Measurements from ENCODE around the gene SLC1A5.
"Not testable (repeated sequence)": the region's sequence is repeated elsewhere in the genome, so short reads cannot be mapped to it uniquely, and the experiment has no call there.

Gene SLC1A5

DNA sequence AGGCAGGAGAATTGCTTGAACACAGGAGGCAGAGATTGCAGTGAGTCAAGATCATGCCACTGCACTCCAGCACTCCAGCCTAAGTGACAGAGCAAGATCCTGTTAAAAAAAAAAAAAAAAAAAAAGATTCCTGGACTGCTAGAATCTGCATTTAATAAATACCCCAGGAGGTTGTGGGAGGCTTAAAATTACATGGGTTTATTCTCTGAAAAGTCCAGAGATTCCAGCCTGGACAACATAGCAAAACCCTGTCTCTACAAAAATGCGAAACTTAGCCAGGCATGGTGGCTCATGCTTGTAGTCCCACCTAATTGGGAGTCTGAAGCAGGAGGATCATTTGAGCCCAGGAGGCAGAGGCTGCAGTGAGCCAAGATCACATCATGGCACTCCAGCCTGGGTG, 9.5 kb upstream of the SLC1A5 start:
- no peak for DNase-seq

DNA sequence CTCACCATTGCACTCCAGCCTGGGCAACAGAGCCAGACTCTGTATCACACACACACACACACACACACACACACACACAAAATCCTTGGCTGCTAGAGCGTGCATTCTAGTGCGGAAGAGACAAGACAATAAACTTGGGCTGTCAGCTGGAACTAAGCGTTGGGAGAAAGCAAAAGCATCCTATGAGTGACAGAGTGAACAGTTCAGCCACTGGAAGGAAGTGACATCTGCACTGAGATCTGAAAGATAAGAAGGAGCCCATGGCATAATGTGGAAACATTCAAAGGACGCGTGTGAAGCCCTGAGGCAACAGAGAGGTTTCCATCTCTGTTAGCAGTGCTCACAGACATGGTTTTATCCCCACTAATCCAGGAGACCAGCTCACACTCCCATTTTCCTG, 3.5 kb upstream of the SLC1A5 start:
- no peak for DNase-seq

DNA sequence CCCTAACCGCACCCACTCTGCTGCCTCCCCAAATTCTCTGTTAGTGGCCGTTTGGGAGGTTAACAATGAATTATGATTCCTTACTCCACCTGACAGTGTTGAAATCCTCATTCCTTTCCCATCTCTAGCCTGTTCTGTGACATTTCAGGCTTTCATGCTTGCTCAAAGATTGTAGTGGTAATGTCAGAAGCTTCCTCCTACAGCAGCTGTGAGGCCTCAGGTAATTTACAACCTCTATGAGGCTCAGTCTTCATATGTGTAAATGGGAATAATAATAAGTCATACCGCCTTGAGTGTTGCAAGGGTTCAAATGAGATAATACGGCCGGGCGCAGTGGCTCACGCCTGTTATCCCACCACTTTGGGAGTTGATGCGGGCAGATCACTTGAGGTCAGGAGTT, 977 bp upstream of the SLC1A5 start:
- DNase-seq, result no peak

DNA sequence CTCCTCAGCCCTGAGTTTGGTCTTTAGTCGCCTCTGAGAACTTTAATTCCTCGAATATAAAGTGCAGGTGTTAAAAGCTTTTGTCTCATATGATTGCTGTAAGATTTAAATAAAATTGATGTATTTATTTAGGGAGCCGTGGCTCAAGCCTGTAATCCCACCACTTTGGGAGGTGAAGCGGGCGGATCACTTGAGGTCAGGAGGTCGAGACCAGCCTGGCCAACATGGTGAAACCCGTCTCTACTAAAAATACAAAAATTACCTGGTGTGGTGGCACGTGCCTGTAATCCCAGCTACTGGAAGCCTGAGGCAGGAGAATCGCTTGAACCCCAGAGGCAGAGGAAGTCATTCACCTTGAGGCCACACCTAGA, 559 bp upstream of the SLC1A5 start:
- DNase-seq, result no peak

DNA sequence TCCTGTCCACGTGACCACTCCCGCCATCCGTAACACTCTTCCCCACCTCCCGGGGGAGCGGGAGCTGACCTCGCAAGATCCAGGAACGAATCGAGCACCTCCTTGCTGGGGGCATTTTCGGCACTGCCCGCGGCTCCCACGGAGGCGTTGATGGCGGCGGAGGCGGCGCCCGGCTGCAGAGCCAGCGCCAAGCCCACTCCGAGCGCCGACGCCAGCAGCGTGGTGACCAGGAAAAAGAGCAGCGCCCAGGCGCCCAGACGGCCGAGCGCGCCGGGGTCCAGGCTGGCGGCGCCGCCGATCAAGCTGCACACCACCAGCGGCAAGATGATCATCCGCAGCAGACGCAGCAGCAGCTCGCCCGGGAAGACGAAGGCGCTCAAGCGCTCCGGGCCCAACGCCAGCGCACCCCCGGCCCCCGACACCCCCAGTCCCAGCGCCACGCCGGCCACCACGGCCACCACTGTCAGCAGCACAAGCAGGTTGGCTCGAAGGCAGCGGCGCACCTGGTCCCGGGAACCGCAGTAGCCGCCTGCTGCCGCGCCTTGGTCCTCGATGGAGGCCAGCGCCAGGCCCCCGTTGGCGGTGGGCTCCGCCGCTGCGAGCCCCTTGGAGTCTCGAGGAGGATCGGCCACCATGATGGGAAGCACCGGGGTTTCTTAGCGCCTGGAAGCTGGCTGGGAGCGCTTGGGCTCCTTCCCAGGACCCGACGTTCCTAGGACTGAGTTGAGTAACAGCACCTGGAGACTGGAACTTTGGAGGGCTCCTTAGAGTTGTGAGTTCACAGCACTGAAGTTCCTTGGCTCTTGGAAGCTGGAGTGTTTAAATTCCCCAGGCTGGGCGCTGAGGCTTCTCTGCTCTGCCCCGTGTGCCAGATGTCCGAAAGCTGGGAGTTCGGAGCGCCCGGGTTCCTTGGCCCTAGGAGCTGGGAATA, 798 bp downstream of the SLC1A5 start:
- peak; percentile 22 for DNase-seq

DNA sequence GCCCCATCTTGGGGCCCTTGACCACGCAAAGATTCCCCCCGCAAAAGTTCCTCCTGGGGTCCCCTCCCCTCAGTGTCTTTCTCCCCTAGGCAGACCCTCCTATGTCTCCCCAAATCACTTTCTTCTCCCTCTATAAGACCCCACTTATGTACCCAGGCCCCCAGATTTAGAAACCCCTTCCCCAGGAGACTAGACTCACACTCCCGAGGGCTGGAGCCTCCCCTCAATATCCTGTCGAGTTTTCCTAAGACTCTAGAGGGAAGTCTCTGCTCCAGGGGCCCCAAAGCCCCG, 1.4 kb downstream of the SLC1A5 start:
- no peak for DNase-seq

DNA sequence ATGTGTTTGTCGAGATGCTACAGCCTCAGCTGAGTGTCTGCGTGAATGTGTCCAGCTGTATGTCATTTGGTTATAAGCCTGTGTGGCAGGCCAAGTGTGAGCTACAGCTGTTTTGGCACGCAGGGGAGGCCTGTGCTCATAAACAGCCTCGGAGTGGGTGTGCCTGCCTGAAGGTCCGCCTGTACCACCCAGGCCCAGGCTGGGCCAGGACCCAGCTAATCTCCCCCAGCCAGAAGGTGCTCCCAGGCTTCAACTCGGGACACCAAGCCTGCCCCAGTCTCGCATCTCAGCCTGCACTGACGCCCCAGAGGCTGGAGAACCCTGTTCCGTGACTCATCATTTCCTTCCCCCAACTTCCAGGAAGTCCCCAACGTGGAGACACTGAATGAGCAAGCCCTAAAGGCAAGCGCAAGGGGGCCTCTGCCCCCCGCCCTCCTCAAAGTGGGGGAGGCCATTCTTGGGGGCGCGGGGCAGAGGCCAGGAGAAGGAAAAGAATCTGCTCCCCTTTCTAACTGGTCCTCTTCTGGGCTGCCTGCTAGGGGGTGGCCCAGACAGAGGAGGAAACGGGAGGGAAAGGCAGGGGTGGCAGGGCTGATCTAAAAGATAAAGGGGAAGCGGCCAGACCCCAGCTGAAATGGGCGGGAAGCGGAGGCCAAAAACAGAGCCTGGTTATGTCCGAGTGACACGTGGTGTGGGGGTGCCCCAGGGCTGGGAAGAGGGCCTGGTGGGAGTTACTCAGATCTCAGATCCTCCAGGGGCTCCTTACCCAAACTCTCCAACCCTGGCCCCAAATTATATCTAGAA, 2.0 kb downstream of the SLC1A5 start:
- DNase-seq, result peak; percentile 86

DNA sequence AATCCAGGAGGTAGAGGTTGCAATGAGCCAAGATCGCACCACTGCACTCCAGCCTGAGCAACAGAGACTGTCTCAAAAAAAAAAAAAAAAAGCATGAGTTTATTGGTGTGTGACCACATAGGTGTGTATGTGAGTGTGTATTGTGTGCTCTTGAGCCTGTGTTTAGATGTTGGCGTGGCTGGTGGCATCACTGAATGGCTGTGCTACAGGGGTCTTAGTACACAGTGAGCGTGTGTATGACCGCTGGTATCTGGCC, 2.5 kb downstream of the SLC1A5 start:
- no peak for DNase-seq

DNA sequence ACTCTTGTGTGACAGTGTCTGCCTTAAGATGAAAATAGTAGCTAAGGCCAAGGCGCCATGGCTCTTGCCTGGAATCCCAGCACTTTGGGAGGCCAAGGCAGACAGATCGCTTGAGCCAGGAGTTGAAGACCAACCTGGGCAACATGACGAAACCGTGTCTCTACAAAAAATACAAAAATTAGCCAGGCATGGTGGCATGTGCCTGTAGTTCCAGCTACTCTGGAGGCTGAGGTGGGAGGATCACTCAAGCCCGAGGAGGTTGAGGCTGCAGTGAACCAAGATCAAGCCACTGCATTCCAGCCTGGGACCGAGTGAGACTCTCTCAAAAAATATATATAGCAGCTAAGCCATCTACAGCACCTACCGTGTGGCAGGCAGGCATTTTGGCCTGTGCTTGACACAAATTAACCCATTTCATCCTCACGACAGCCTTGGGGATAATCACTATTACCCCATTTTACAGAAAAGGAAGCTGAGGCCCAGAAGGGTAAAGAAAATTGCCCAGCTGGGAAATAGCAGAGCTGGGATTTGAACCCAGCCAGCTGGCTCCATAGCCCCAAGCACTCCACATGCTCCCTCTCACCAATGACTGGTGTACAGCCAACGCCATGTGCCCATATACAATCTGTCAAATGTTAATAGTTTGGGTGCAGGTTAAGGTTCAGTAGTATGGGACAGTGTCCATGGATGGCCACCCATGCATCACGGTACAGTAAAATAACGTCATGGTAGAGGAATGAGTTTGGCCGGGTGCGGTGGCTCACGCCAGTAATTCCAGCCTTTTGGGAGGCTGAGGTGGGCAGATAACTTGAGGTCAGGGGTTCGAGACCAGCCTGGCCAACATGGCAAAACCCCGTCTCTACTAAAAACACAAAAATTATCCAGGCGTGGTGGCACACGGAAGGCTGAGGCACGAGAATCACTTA, 3.1 kb downstream of the SLC1A5 start:
- no peak for DNase-seq

DNA sequence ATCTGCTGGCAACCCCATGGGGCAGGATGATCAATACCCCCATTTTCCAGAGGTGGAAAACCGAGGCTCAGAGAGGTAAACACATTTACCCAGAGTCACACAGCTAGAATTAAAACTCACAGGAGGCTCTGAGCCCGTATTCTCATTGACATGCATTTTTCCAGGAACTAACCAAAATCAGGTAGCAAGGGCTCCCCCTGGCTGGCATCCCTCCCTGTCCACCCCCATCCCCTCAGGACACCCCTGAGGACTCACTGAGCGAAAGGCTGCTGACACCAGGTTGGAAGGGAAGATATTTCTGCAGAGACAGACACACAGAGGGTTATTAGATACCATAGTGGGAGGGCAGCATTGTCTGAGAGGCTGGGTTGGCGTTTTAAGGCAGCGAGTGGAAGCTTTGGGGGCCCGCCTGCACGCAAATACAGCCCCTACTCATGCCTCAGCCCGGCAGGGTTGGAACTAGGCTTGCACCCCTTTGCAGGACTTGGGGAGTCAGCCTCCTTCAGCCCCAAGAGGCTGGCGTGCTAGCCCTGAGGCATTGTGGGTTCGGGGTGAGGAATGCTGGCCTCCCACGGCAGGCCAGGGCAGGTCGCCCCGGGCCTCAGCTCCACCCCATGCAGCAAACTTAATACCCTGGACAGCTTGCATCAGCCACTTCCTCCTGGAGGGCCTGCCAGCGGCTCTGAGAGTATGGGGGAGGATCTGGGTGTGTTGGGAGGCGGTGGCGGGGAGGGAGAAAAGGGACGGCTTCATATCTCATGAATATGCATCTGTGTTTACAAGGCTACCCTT, 3.9 kb downstream of the SLC1A5 start:
- peak; percentile 46 for DNase-seq

DNA sequence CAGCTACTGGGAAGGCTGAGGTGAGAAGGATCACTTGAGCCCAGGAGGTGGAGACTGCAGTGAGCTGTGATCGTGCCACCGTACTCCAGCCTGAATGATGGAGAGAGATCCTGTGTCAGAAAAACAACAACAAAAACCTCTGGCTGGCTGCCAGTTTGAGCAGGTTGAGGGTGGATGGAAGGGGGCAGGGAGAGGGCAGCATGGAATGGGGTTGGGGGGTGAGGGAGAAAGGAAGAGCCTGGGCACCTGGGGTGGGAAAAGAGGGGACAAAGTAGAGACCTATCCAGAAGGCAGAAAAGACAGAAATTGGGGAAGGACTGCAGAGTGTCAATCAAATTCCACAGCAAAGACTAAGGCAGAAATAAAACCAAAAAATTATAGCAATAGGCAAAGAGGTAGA, 4.7 kb downstream of the SLC1A5 start:
- no peak for DNase-seq

DNA sequence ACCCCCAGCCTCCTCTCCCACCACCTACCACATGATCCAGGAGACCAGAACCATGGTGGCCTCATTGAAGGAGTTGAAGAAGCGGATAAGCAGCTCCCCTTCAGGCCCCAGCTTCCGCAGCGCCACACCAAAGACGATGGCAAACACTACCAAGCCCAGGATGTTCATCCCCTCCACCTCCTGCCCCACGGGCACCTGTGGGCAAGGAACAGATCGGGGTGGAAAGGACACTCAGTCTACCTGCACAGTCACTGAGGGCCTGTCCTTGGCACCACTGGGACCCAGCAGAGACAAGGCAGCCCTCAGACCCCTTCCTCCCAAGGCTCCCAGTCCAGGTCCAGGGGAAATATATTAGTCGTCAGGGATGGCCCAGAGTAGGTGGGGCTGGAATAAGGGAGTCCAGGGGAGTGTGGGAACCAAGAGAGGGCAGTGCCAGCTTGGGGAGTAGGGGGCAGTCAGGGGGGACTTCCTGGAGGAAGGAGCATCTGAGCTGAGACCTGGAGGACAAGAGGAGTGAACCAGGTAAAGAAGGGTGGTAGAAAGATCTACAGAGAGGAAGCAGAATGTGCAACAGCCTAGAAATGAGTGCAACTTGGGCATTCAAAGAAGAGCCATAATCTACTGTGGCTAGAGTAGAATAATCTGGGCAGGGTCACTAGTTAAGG, 5.9 kb downstream of the SLC1A5 start:
- DNase-seq, result no peak

DNA sequence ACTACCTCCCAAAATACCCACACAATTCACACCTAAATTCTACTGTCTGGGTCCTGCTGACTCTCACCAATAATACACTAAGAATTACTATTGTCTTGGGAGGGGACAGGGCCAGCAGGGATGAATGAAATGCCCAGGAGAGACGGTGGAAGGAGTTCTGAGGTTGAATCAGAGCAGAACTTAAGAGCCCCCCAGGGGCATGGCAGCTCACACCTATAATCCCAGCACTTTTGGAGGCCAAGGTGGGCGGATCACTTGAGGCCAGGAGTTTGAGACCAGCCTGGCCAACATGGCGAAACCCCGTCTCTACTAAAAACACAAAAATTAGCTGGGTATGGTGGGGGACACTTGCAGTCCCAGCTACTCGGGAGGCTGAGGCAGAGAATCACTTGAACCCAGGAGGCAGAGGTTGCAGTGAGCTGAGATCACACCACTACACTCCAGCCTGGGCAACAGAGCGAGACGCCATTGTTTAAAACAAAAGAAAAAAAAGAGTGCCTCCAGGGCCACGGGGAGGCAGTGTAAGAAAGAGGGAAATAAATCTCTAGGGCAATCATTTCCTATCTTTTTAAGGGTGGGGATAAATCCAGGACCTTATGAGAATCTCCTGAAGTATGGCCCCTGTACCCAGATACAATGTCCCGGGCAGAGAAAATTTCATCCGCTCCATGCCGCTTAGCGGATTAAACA, 10.3 kb downstream of the SLC1A5 start:
- DNase-seq, result not testable (repeated sequence)

DNA sequence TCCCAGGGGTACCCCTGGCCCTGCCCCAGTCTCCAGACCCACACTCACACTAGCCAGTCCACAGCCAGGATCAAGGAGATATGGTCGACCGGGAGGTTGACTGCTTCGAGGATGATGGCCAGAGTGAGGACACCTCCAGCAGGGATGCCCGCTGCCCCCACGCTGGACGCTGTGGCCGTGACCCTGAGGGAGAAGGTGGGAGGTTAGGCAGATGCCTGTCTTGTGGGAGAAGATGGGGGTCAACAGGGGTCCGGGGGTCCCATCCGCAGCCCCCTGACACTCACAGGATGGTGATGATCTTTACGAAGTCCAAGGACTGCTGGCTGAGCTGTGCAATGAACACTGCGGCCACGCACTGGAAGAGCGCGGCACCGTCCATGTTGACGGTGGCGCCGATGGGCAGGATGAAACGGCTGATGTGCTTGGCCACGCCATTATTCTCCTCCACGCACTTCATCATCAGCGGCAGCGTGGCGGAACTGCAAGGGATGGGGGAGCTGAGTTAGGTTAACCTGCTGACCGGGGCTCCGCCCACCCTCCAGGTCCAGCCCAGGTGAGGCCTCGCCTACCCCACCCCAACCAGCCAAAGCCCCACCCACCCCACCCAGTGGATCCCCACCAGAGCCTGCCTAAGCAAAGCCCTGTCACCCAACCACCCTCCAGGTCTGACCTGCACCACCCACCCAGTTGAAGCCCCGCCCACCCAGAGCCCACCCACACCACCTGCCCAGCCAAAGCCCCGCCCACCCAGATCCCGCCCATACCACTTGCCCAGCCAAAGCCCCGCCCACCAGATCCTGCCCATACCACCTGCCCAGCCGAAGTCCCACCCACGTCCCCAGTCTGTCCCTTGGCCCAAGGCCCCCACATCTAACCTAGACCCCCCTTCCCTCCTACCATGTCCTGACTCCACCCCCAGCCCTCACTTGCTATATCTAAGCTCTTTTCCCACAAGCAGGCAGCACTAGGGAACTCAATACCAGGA, 11.2 kb downstream of the SLC1A5 start:
- no peak for DNase-seq

DNA sequence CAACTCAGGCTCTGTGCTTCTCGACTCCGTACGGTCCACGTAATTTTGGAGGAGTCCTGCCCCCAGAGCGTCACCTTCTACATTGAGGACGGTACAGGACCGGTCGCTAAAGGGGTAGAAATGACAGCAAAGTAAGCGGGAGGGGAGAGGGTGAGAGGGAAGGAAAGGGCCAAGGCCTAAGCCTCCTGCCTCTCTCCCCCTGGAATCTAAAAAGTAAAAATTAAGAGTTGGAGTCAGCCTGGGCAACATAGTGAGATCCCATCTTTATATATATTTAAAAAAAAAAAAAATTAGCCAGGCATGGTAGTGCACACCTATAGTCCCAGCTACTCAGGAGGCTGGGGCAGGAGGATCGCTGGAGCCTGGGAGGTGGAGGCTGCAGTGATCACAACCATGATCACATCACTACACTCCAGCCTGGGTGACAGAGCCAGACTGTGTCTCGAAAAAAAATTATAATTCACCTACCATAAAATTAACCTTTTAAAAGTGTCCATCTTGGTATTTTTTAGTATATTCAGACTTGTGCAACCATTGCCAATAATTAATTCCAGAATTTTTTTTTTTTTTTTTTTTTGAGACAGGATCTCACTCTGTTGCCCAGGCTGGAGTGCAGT, 12.6 kb downstream of the SLC1A5 start:
- no peak for DNase-seq

DNA sequence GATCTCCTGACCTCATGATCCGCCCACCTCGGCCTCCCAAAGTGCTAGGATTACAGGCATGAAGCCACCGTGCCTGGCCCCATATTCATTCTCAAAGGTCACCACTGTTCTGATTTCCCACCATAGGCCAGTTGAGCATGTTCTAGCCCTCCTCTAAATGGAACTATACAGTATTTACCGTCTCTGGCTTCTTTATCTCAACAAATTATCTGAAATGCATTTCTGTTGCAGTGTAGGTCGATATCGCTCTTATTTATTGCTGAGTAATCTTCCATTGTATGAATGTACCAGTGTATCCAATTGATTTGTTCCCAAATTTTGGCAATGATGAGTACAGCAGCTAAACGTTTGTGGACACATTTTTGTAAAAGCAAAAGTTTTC, 15.4 kb downstream of the SLC1A5 start:
- DNase-seq, result no peak

DNA sequence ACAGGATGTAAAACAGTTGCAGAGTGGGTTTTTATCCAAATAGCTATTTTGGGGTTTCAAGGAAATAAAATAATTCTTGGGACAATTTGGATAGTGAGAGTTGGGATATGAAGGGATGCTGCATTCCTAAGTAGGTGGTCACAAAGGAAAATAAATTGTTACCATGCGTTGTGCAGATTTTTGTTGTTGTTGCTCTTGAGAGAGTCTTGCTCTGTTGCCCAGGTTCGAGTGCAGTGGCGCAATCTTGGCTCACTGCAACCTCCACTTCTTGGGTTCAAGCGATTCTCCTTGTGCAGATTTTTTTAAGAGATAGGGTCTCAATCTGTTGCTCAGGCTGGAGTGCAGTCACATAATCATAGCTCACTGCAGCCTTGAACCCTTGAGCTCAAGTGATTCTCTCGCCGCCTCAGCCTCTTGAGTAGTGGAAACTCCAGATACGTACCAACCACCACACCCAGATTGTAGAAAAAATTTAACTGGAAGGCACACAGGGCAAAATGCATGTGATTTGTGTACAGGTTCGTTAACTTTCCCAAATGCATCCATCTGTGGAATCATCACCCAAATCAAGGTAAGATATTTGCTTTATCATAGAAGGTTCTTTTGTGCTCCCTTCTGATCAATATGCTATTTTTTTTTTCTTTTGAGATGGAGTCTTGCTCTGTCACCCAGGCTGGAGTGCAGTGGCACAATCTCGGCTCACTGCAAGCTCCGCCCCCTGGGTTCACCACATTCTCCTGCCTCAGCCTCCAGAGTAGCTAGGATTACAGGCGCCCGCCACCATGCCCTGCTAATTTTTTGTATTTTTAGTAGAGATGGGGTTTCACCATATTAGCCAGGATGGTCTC, 16.0 kb downstream of the SLC1A5 start:
- DNase-seq, result no peak

DNA sequence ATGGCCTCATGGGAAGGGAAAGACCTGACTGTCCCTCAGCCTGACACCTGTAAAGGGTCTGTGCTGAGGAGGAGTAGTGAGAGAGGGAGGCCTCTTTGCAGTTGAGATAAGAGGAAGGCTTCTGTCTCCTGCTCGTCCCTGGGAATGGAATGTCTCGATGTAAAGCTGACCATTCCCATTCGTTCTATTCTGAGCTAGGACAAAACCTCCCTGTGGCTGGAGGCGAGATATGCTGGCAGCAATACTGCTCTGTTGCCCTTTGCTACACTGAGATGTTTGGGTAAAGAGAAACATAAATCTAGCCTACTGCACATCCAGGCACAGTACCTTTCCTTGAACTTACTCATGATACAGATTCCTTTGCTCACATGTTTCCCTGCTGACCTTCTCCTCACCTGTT, 19.6 kb downstream of the SLC1A5 start:
- not testable (repeated sequence) for DNase-seq

All from activated T-cell treated with anti-CD3 and anti-CD28 coated beads for 4 hours (primary cell).